CD14-positive monocyte (primary cell): ENCODE measurements around the gene POMT1. TPM values are rescaled to one million over a fixed set of nuclear protein-coding genes. Genes with fewer than 3 reads are reported as not detected.

Experiments used
- DNase-seq, 3 donors: peaks; one replicate each; pipeline ENCODE4 v3.0.0-alpha.2; 2011 to 2022
- H2AFZ ChIP-seq: 2 replicates; pipeline ENCODE4 v1.6.0; 2012; ENCODE audit warnings: mild to moderate bottlenecking, low read depth, low read length, inconsistent platforms; ENCODE audit not compliant: insufficient read depth, poor library complexity, severe bottlenecking
- H3K27ac ChIP-seq, 2 donors: 1 replicate in 1 of 2; 2 replicates in 1 of 2; pipeline ENCODE4 v1.5.1; 2012 to 2013; ENCODE audit warnings: low read length in 2 of 2, control low read depth in 1 of 2, inconsistent platforms in 1 of 2, low read depth in 1 of 2, mild to moderate bottlenecking in 1 of 2
- H3K27me3 ChIP-seq, 2 donors: one replicate each; pipeline versions ENCODE4 v1.6.0 to v1.6.1; 2011 to 2013; ENCODE audit warnings: low read length in 2 of 2; ENCODE audit not compliant: control insufficient read depth in 2 of 2, insufficient read depth in 2 of 2
- H3K36me3 ChIP-seq, 2 donors: replicated peaks in 1 of 2; 1 replicate in 1 of 2; 2 replicates in 1 of 2; pipeline versions ENCODE4 v1.5.1 to v1.6.1; 2012 to 2013; ENCODE audit warnings: low read length in 2 of 2, control low read depth in 1 of 2, inconsistent platforms in 1 of 2, mild to moderate bottlenecking in 1 of 2; ENCODE audit not compliant: insufficient read depth in 2 of 2, control insufficient read depth in 1 of 2
- H3K4me1 ChIP-seq, 2 donors: 1 replicate in 1 of 2; 2 replicates in 1 of 2; pipeline versions ENCODE4 v1.5.1 to v1.6.1; 2012 to 2013; ENCODE audit warnings: low read length in 2 of 2, control low read depth in 1 of 2, inconsistent platforms in 1 of 2, mild to moderate bottlenecking in 1 of 2, moderate library complexity in 1 of 2; ENCODE audit not compliant: insufficient read depth in 2 of 2, control insufficient read depth in 1 of 2
- H3K4me2 ChIP-seq: replicated peaks from 2 replicates; pipeline ENCODE3; 2012; ENCODE audit warnings: low read length, moderate library complexity, mild to moderate bottlenecking; ENCODE audit not compliant: poor library complexity, severe bottlenecking; ENCODE audit errors: extremely low read depth
- H3K4me3 ChIP-seq, 3 experiments: fragments of 200-600 bp in 1 of 3; sonication (generic) in 1 of 3; replicated peaks in 1 of 3; 1 replicate in 2 of 3; 2 replicates in 1 of 3; pipeline ENCODE4 v1.5.1; 2011 to 2013; ENCODE audit warnings: low read length in 3 of 3, mild to moderate bottlenecking in 3 of 3, control low read depth in 2 of 3, low read depth in 2 of 3, inconsistent platforms in 1 of 3, moderate library complexity in 1 of 3
- H3K79me2 ChIP-seq: 2 replicates; pipeline ENCODE4 v1.6.0; 2012; ENCODE audit warnings: mild to moderate bottlenecking, control low read depth, inconsistent platforms, low read length, moderate library complexity; ENCODE audit not compliant: insufficient read depth
- H3K9ac ChIP-seq: 2 replicates; pipeline ENCODE4 v1.6.0; 2017; ENCODE audit warnings: low read length, mild to moderate bottlenecking; ENCODE audit not compliant: insufficient read depth, poor library complexity, severe bottlenecking
- H3K9me3 ChIP-seq, 2 donors: replicated peaks in 1 of 2; 1 replicate in 1 of 2; 2 replicates in 1 of 2; pipeline versions ENCODE4 v1.5.1 to v1.6.1; 2012 to 2013; ENCODE audit warnings: low read length in 2 of 2, control low read depth in 1 of 2; ENCODE audit not compliant: control insufficient read depth in 1 of 2, insufficient read depth in 1 of 2
- H4K20me1 ChIP-seq: 2 replicates; pipeline ENCODE4 v1.6.0; 2012; ENCODE audit warnings: mild to moderate bottlenecking, low read length, control low read depth, moderate library complexity; ENCODE audit not compliant: insufficient read depth
- H3K27ac Mint-ChIP-seq, 7 donors: one replicate each; pipeline ENCODE4 v1.8.0; 2020; ENCODE audit warnings: mild to moderate bottlenecking in 7 of 7, mixed read lengths in 7 of 7, moderate library complexity in 6 of 7, inconsistent platforms in 2 of 7
- H3K27me3 Mint-ChIP-seq, 3 donors: one replicate each; pipeline ENCODE4 v1.8.0; 2021 to 2022; ENCODE audit warnings: low read depth in 3 of 3, mild to moderate bottlenecking in 3 of 3, mixed read lengths in 3 of 3, moderate library complexity in 3 of 3, inconsistent platforms in 1 of 3
- H3K36me3 Mint-ChIP-seq, 2 donors: one replicate each; pipeline ENCODE4 v1.8.0; 2020; ENCODE audit warnings: mixed read lengths in 2 of 2, inconsistent platforms in 1 of 2, mild to moderate bottlenecking in 1 of 2
- H3K4me1 Mint-ChIP-seq: one replicate; pipeline ENCODE4 v1.8.0; 2020; ENCODE audit warnings: mild to moderate bottlenecking, mixed read lengths
- H3K4me3 Mint-ChIP-seq, 2 donors: one replicate each; pipeline ENCODE4 v1.8.0; 2020; ENCODE audit warnings: mild to moderate bottlenecking in 2 of 2, mixed read lengths in 2 of 2, moderate library complexity in 1 of 2
- H3K9me3 Mint-ChIP-seq, 7 donors: one replicate each; pipeline ENCODE4 v1.8.0; 2020 to 2022; ENCODE audit warnings: mixed read lengths in 7 of 7, mild to moderate bottlenecking in 6 of 7, moderate library complexity in 6 of 7, inconsistent platforms in 2 of 7
- WGBS: methylation state at CpG from one replicate; pipeline ENCODE4 v1.1.5; 2013; ENCODE audit warnings: missing lambda C conversion rate; ENCODE audit not compliant: insufficient coverage; 5-methylcytosine and 5-hydroxymethylcytosine counted together
- intact Hi-C, 2 donors: fragments of 100-400 bp; cut with micrococcal nuclease; formaldehyde crosslinking; loops; one replicate each; pipeline versions ENCODE4 v1.15.0 to v1.15.1; 2023
- polyA plus RNA-seq, 3 donors: library from polyadenylated mRNA; depleted of rRNA in 1 of 3; unstranded in 2 of 3; stranded (reverse) in 1 of 3; fragments of 300-500 nt in 2 of 3; fragments of >200 nt in 1 of 3; fragmentation: Illumina TruSeq in 2 of 3; gene quantifications; 1 replicate in 2 of 3; 2 replicates in 1 of 3; pipeline ENCODE4 v1.2.3, GENCODE V29; 2012 to 2021
- TF ChIP-seq, protein P1 (sequence below): fragments of 200-600 bp; IDR thresholded peaks from one replicate; pipeline ENCODE4 v1.8.0; 2022; ENCODE audit warnings: antibody characterized with exemption, mild to moderate bottlenecking

Gene POMT1
- polyA plus RNA-seq, 3 donors: 5.9 to 22.3 (median 7.5) TPM

DNA sequence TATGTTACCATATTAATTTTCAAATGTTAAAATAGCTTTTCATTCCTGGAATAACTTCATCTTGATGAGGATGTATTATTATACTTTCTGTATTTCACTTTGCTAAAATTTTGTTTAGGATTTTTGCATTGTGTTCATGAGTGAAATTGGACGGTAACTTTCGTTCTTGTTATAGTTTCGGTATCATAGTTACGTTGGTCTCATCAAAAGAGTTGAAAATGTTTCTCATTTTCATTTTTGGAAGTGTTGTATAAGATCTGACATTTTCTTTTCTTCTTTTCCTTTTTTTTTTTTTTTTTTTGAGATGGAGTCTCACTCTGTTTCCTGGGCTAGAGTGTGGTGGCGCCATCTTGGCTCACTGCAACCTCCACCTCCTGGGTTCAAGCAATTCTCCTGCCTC lies 62.7 kb downstream of the POMT1 start:
- H3K4me1 ChIP-seq: no peaks in the 10 kb centered on the region

DNA sequence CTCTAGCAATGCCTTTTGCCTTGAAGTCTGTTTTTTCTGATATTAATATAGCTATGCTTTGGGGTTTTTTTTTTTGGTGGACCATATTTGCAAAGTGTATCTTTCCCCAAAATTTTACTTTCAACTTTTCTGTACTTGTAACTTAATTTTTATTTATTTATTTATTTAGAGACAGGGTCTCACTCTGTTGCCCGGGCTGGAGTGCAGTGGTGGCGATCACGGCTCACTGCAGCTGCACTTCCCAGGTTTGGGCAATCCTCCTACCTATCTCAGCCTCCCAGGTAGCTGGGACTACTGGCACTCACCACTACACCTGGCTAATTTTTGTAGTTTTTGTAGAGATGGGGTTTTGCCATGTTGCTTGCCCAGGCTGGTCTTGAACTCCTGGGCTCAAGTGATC lies 63.4 kb downstream of the POMT1 start:
- Histone ChIP-seq H3K27ac (no peak overlapping the region), H3K27me3 (no peaks in the 10 kb centered on the region), H3K79me2 (no peaks in the 10 kb centered on the region), H3K4me3 (no peak overlapping the region), H3K4me1 (no peaks in the 10 kb centered on the region), H4K20me1 (no peaks in the 10 kb centered on the region), H3K4me2 (no peak overlapping the region), H3K9me3 (peaks cover 5 to 7% of the 10 kb centered on the region in 2 donors), H3K9ac (no peak overlapping the region), H2AFZ (no peak overlapping the region), H3K36me3 (peaks cover 0 to 11% of the 10 kb centered on the region in 2 donors)
- H3K4me1 Mint-ChIP-seq: no peaks in the 10 kb centered on the region
- DNase-seq: no peak
- peaks cover 0 to 3% (median 0%) of the 10 kb centered on the region in 3 donors for H3K27me3 Mint-ChIP-seq
- H3K36me3 Mint-ChIP-seq: peaks cover 16 to 31% of the 10 kb centered on the region in 2 donors
- intact Hi-C loops: no loop called here
- peaks cover 7 to 25% (median 15%) of the 10 kb centered on the region in 7 donors for H3K9me3 Mint-ChIP-seq
- TF ChIP-seq, protein P1, sequence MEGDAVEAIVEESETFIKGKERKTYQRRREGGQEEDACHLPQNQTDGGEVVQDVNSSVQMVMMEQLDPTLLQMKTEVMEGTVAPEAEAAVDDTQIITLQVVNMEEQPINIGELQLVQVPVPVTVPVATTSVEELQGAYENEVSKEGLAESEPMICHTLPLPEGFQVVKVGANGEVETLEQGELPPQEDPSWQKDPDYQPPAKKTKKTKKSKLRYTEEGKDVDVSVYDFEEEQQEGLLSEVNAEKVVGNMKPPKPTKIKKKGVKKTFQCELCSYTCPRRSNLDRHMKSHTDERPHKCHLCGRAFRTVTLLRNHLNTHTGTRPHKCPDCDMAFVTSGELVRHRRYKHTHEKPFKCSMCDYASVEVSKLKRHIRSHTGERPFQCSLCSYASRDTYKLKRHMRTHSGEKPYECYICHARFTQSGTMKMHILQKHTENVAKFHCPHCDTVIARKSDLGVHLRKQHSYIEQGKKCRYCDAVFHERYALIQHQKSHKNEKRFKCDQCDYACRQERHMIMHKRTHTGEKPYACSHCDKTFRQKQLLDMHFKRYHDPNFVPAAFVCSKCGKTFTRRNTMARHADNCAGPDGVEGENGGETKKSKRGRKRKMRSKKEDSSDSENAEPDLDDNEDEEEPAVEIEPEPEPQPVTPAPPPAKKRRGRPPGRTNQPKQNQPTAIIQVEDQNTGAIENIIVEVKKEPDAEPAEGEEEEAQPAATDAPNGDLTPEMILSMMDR: no peak
- no peak overlapping the region for H3K27ac Mint-ChIP-seq
- no CpG with 5 or more reads among the region's 3 CpGs for WGBS
- H3K4me3 Mint-ChIP-seq: no peak overlapping the region

More for the DNA sequence above, 62.7 kb downstream of the POMT1 start:
- H3K4me3 ChIP-seq: no peak overlapping the region
- peaks cover 5 to 7% of the 10 kb centered on the region in 2 donors for H3K9me3 ChIP-seq
- TF ChIP-seq, protein P1: no peak
- H2AFZ ChIP-seq: no peak overlapping the region
- H3K27me3 ChIP-seq: no peaks in the 10 kb centered on the region
- no peak overlapping the region for H3K9ac ChIP-seq
- WGBS: no CpG with 5 or more reads among the region's 5 CpGs
- H3K36me3 Mint-ChIP-seq: peaks cover 14 to 26% of the 10 kb centered on the region in 2 donors
- peaks cover 0 to 3% (median 0%) of the 10 kb centered on the region in 3 donors for H3K27me3 Mint-ChIP-seq
- peaks cover 7 to 29% (median 15%) of the 10 kb centered on the region in 7 donors for H3K9me3 Mint-ChIP-seq
- H3K4me3 Mint-ChIP-seq: no peak overlapping the region
- no peaks in the 10 kb centered on the region for H3K79me2 ChIP-seq
- H3K27ac Mint-ChIP-seq: no peak overlapping the region
- no peak for DNase-seq
- intact Hi-C loops: no loop called here
- no peaks in the 10 kb centered on the region for H3K4me1 Mint-ChIP-seq
- no peaks in the 10 kb centered on the region for H4K20me1 ChIP-seq
- H3K27ac ChIP-seq: no peak overlapping the region
- H3K36me3 ChIP-seq: peaks cover 0 to 9% of the 10 kb centered on the region in 2 donors
- no peak overlapping the region for H3K4me2 ChIP-seq
